Effector CD4-positive, alpha-beta T cell (primary cell): Measurements from ENCODE around the gene ACOT6.
"Not testable (repeated sequence)": the region's sequence is repeated elsewhere in the genome, so short reads cannot be mapped to it uniquely, and the experiment has no call there.

Experiments
- DNase-seq: peaks from one replicate; pipeline ENCODE4 v3.0.0-alpha.2; 2020

Gene ACOT6

GRCh38 chr14:73602994-73603393 lies 9.3 kb upstream of the ACOT6 start:
- DNase-seq, result no peak

- DNase-seq, result no peak
These were observed 6.0 kb upstream of the ACOT6 start for GRCh38 chr14:73606271-73606670.

GRCh38 chr14:73607241-73607640 lies 5.1 kb upstream of the ACOT6 start:
- no peak for DNase-seq

GRCh38 chr14:73610687-73611086 lies 1.6 kb upstream of the ACOT6 start:
- DNase-seq, result no peak

- DNase-seq, result no peak
These were observed 698 bp downstream of the ACOT6 start for GRCh38 chr14:73613046-73613383.

GRCh38 chr14:73613419-73613963 lies 1.2 kb downstream of the ACOT6 start:
- no peak for DNase-seq

GRCh38 chr14:73616831-73617230 lies 4.5 kb downstream of the ACOT6 start:
- DNase-seq, result no peak

GRCh38 chr14:73619524-73619923 lies 7.2 kb downstream of the ACOT6 start:
- DNase-seq, result no peak

GRCh38 chr14:73620268-73620667 lies 8.0 kb downstream of the ACOT6 start:
- no peak for DNase-seq

GRCh38 chr14:73623504-73624054 lies 11.3 kb downstream of the ACOT6 start:
- DNase-seq, result no peak

- DNase-seq, result no peak
These were observed 13.4 kb downstream of the ACOT6 start for GRCh38 chr14:73625706-73626105.

GRCh38 chr14:73627151-73627558 lies 14.8 kb downstream of the ACOT6 start:
- DNase-seq, result no peak

GRCh38 chr14:73630009-73630780 lies 17.9 kb downstream of the ACOT6 start:
- no peak for DNase-seq

- peak; percentile 38 for DNase-seq
These were observed 21.0 kb downstream of the ACOT6 start for GRCh38 chr14:73633116-73634010.

GRCh38 chr14:73634011-73634833 lies 21.9 kb downstream of the ACOT6 start:
- DNase-seq, result no peak

- DNase-seq, result not testable (repeated sequence)
These were observed 24.0 kb downstream of the ACOT6 start for GRCh38 chr14:73636355-73636754.

GRCh38 chr14:73637830-73638229 lies 25.5 kb downstream of the ACOT6 start:
- no peak for DNase-seq

GRCh38 chr14:73640796-73641365 lies 28.6 kb downstream of the ACOT6 start:
- DNase-seq, result no peak

GRCh38 chr14:73644531-73645247 lies 32.4 kb downstream of the ACOT6 start, which contains the start of gene DNAL1:
TSS of gene DNAL1 (plus strand) at chr14:73644986. CDS start at chr14:73645040, 54 bp downstream.
- peak; percentile 84 for DNase-seq

- no peak for DNase-seq
These were observed 32.9 kb downstream of the ACOT6 start for GRCh38 chr14:73645248-73645610.

- DNase-seq, result no peak
These were observed 38.7 kb downstream of the ACOT6 start for GRCh38 chr14:73651005-73651404.
